ENCODE measurements around the gene PSEN2. TPM values are rescaled to one million over a fixed set of nuclear protein-coding genes. Genes with fewer than 3 reads are reported as not detected.
A peak's percentile ranks its signal among the peaks of the same experiment; 100 is the strongest.

PSEN2 gene
- polyA plus RNA-seq, 3 donors from 2014 or later, result 19.5 to 23.1 (median 20.2) TPM

GRCh38 chr1:226884116-226884625 lies 13.8 kb downstream of the PSEN2 start:
- peaks cover 0 to 5% (median 0%) of the 10 kb centered on the region in 3 donors for H3K27me3 Mint-ChIP-seq (ENCODE audit: low read depth in 3 of 3)
- H3K4me1 Mint-ChIP-seq, result peaks cover 41 to 48% of the 10 kb centered on the region in 2 donors
- H3K36me3 Mint-ChIP-seq, result peaks cover 10 to 27% (median 23%) of the 10 kb centered on the region in 3 donors
- H3K27ac Mint-ChIP-seq, result peak overlapping the region in 5 of 6 donors; percentile 17 to 92 (median 47)
- DNase-seq, result no peak
- H3K4me3 Mint-ChIP-seq, result peak overlapping the region in 4 of 5 donors; percentile 23 to 52 (median 32)
- peaks cover 0 to 1% (median 0%) of the 10 kb centered on the region in 6 donors for H3K9me3 Mint-ChIP-seq

- Mint-ChIP-seq H3K27me3 (ENCODE audit: low read depth in 3 of 3) (no peaks in the 10 kb centered on the region), H3K9me3 (peaks cover 0 to 1% (median 0%) of the 10 kb centered on the region in 6 donors), H3K27ac (peak overlapping the region in 5 of 6 donors; percentile 36 to 82 (median 45)), H3K36me3 (peaks cover 5 to 19% (median 17%) of the 10 kb centered on the region in 3 donors), H3K4me1 (peaks cover 41 to 48% of the 10 kb centered on the region in 2 donors), H3K4me3 (peak overlapping the region in 1 of 5 donors; percentile 38)
- peak; percentile 17 to 22 (median 22) for DNase-seq
These were observed 14.8 kb downstream of the PSEN2 start for GRCh38 chr1:226884966-226885820.

GRCh38 chr1:226886122-226886901 lies 15.9 kb downstream of the PSEN2 start:
- H3K9me3 Mint-ChIP-seq, result no peaks in the 10 kb centered on the region
- peaks cover 41 to 48% of the 10 kb centered on the region in 2 donors for H3K4me1 Mint-ChIP-seq
- peaks cover 0 to 12% (median 10%) of the 10 kb centered on the region in 3 donors for H3K36me3 Mint-ChIP-seq
- no peak for DNase-seq
- H3K27me3 Mint-ChIP-seq (ENCODE audit: low read depth in 3 of 3), result no peaks in the 10 kb centered on the region
- peak overlapping the region in 1 of 6 donors; percentile 5 for H3K27ac Mint-ChIP-seq
- no peak overlapping the region for H3K4me3 Mint-ChIP-seq

GRCh38 chr1:226887006-226887405 lies 16.6 kb downstream of the PSEN2 start:
- no peaks in the 10 kb centered on the region for H3K9me3 Mint-ChIP-seq
- no peak overlapping the region for H3K27ac Mint-ChIP-seq
- no peaks in the 10 kb centered on the region for H3K27me3 Mint-ChIP-seq (ENCODE audit: low read depth in 3 of 3)
- H3K4me3 Mint-ChIP-seq, result no peak overlapping the region
- H3K36me3 Mint-ChIP-seq, result peaks cover 0 to 11% (median 10%) of the 10 kb centered on the region in 3 donors
- H3K4me1 Mint-ChIP-seq, result peaks cover 37 to 43% of the 10 kb centered on the region in 2 donors
- DNase-seq, result no peak

GRCh38 chr1:226888021-226888420 lies 17.6 kb downstream of the PSEN2 start:
- H3K9me3 Mint-ChIP-seq, result no peaks in the 10 kb centered on the region
- H3K27me3 Mint-ChIP-seq (ENCODE audit: low read depth in 3 of 3), result no peaks in the 10 kb centered on the region
- no peak for DNase-seq
- H3K4me1 Mint-ChIP-seq, result peaks cover 27 to 33% of the 10 kb centered on the region in 2 donors
- H3K4me3 Mint-ChIP-seq, result no peak overlapping the region
- no peak overlapping the region for H3K27ac Mint-ChIP-seq
- peaks cover 0 to 6% (median 6%) of the 10 kb centered on the region in 3 donors for H3K36me3 Mint-ChIP-seq

- Mint-ChIP-seq H3K27me3 (ENCODE audit: low read depth in 3 of 3) (no peaks in the 10 kb centered on the region), H3K4me3 (no peak overlapping the region), H3K9me3 (no peaks in the 10 kb centered on the region), H3K36me3 (peaks cover 0 to 9% (median 6%) of the 10 kb centered on the region in 3 donors), H3K4me1 (peaks cover 21 to 25% of the 10 kb centered on the region in 2 donors), H3K27ac (no peak overlapping the region)
- DNase-seq, result no peak
These were observed 18.4 kb downstream of the PSEN2 start for GRCh38 chr1:226888816-226889215.

- Mint-ChIP-seq H3K36me3 (peaks cover 0 to 12% (median 6%) of the 10 kb centered on the region in 3 donors), H3K4me3 (no peak overlapping the region), H3K9me3 (no peaks in the 10 kb centered on the region), H3K27me3 (ENCODE audit: low read depth in 3 of 3) (no peaks in the 10 kb centered on the region), H3K27ac (no peak overlapping the region), H3K4me1 (peaks cover 12 to 16% of the 10 kb centered on the region in 2 donors)
- DNase-seq, result no peak
These were observed 19.4 kb downstream of the PSEN2 start for GRCh38 chr1:226889616-226890330.

- peaks cover 0 to 15% (median 10%) of the 10 kb centered on the region in 3 donors for H3K36me3 Mint-ChIP-seq
- no peak overlapping the region for H3K27ac Mint-ChIP-seq
- no peak overlapping the region for H3K4me3 Mint-ChIP-seq
- DNase-seq, result no peak
- H3K9me3 Mint-ChIP-seq, result no peaks in the 10 kb centered on the region
- peaks cover 4 to 8% of the 10 kb centered on the region in 2 donors for H3K4me1 Mint-ChIP-seq
- H3K27me3 Mint-ChIP-seq (ENCODE audit: low read depth in 3 of 3), result no peaks in the 10 kb centered on the region
These were observed 20.1 kb downstream of the PSEN2 start for GRCh38 chr1:226890331-226891108.

- no peak overlapping the region for H3K27ac Mint-ChIP-seq
- peaks cover 0 to under 1% of the 10 kb centered on the region in 2 donors for H3K4me1 Mint-ChIP-seq
- no peaks in the 10 kb centered on the region for H3K27me3 Mint-ChIP-seq (ENCODE audit: low read depth in 3 of 3)
- no peak for DNase-seq
- peaks cover 0 to 17% (median 10%) of the 10 kb centered on the region in 3 donors for H3K36me3 Mint-ChIP-seq
- H3K9me3 Mint-ChIP-seq, result no peaks in the 10 kb centered on the region
- H3K4me3 Mint-ChIP-seq, result no peak overlapping the region
These were observed 20.9 kb downstream of the PSEN2 start for GRCh38 chr1:226891346-226891745.

- no peaks in the 10 kb centered on the region for H3K9me3 Mint-ChIP-seq
- no peak for DNase-seq
- H3K36me3 Mint-ChIP-seq, result peaks cover 3 to 20% (median 13%) of the 10 kb centered on the region in 3 donors
- H3K27me3 Mint-ChIP-seq (ENCODE audit: low read depth in 3 of 3), result no peaks in the 10 kb centered on the region
- no peaks in the 10 kb centered on the region for H3K4me1 Mint-ChIP-seq
- no peak overlapping the region for H3K27ac Mint-ChIP-seq
- H3K4me3 Mint-ChIP-seq, result no peak overlapping the region
These were observed 21.6 kb downstream of the PSEN2 start for GRCh38 chr1:226891846-226892523.

- Mint-ChIP-seq H3K27me3 (ENCODE audit: low read depth in 3 of 3) (no peaks in the 10 kb centered on the region), H3K4me3 (no peak overlapping the region), H3K4me1 (no peaks in the 10 kb centered on the region), H3K27ac (no peak overlapping the region), H3K9me3 (no peaks in the 10 kb centered on the region), H3K36me3 (peaks cover 7 to 26% (median 17%) of the 10 kb centered on the region in 3 donors)
- DNase-seq, result no peak
These were observed 22.1 kb downstream of the PSEN2 start for GRCh38 chr1:226892524-226892875.

GRCh38 chr1:226893936-226894335 lies 23.5 kb downstream of the PSEN2 start:
- Mint-ChIP-seq H3K4me3 (no peak overlapping the region), H3K4me1 (no peaks in the 10 kb centered on the region), H3K36me3 (peaks cover 10 to 34% (median 23%) of the 10 kb centered on the region in 3 donors), H3K9me3 (no peaks in the 10 kb centered on the region), H3K27ac (peak overlapping the region in 1 of 6 donors; percentile 46), H3K27me3 (ENCODE audit: low read depth in 3 of 3) (no peaks in the 10 kb centered on the region)
- DNase-seq, result no peak
